ENCODE results near the gene C1orf105.
A peak's percentile ranks its signal among the peaks of the same experiment; 100 is the strongest.
"Not testable (repeated sequence)": the region's sequence is repeated elsewhere in the genome, so short reads cannot be mapped to it uniquely, and the experiment has no call there.

C1orf105 gene, protein sequence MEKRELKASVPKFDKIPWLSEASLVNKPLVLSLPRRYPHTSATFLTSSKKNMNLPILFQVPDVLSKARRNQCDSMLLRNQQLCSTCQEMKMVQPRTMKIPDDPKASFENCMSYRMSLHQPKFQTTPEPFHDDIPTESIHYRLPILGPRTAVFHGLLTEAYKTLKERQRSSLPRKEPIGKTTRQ

DNA sequence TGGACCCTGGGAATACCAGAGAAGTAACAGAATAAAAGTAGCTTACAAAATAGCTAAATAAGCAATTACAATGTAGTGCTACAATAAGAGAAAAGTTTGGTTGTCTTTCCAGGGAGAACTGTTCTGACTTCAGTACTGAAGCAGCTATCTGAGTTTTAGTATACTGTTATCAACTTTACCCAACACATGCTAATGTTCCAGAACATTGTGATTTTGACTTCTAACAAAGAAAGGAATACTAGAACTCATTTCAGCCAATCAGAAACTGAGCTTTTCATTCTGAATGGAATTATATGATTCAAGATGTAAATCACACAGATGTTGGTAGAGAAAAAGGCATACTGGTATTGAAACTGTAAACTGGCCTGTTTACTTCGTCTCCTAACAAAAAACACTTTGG lies at the start of gene C1orf105:
Gene C1orf105 (plus strand): TSS at position 301 of the 400 bp plus-strand sequence. CDS start 201 bp downstream, outside the sequence.
- DNase-seq (ENCODE audit: low read depth in 2 of 2), result no peak

DNA sequence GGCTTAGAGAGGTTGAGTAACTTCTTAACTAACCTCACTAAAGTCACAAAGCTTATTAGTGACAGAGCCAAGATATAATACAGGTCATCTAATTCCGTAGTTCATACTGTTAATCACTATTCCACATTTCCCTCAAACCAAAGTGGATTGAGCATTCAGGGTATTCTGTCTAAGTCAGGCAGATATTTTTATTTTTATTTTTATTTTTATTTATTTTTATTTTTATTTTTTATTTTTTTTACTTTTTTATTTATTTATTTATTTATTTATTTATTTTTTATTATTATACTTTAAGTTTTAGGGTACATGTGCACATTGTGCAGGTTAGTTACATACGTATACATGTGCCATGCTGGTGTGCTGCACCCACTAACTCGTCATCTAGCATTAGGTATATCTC lies 48.8 kb upstream of the C1orf105 start:
- DNase-seq (ENCODE audit: low read depth in 2 of 2), result not testable (repeated sequence)

DNA sequence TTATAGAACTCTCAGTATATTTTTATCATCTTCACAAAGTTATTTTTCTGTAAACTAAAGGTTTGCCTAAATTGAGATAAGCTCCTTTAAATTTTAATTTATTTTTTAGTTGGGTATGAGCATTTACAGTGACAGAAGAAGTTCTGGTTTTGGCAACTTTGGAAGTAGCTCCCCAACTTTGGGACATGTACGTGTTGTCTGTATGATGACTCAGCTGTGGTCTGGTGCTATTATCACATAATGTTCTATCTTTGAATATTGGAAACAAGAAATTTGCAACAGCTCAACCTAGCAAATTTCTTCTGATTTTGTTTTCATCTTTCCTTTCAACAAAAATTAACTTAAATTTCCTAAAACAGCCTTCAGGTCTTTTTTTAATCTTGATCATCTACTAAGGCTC lies 46.6 kb upstream of the C1orf105 start:
- DNase-seq (ENCODE audit: low read depth in 2 of 2), result no peak

DNA sequence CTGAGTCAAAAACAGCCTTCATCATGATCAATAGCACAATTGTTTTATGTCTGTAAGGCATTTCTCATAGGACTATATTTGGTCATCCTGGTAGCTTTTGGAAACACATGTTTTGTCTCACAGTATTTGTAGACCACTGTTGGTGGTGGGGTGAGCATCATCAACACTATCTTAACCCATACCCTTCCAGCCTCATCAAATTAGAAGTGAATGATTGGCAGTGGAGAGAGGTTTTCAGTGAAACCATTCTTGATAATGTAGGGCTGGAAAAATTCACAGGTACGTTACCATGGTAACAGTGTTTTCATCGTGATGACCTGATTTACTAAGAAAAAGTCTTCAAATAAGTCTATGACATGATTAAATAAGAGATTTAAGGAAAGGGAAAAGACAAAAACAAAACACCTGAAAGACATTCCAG lies 45.3 kb upstream of the C1orf105 start:
- DNase-seq (ENCODE audit: low read depth in 2 of 2), result no peak

DNA sequence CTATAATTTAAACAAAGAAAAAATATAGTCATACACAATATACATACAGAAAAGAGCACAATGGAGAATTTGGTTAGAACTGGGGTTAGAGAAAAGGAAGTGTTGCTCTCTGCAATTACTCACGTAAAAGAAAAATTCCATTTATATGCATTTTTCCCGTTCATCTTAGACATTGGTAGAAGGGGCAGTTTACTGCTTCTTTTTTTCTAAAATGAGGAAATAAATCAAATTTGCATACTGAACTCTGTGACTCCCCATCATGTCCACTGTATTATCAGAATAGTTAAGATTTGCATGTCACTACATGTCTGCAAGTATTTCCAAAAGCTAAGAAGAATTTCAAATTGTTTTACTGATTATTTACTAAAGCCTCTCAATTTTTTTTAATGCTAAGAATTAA lies 44.1 kb upstream of the C1orf105 start:
- no peak for DNase-seq (ENCODE audit: low read depth in 2 of 2)

DNA sequence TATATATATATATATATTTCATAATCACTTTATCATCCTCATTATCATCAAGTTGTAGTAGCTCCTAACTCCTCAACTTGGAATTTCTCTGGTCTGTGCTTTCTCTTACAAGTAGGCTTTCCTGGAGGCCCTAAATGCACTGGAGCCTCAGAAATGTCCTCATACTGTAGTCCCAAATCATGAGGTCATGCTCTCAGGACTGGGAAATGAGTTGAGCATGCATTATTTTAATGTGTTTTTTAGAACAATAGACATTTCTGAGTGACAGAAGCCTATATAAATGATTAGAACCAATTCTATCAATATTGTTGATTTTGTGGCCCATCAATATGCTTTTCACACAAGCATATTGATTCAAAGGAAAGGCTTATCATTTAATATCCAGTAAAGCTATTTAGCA lies 42.9 kb upstream of the C1orf105 start:
- no peak for DNase-seq (ENCODE audit: low read depth in 2 of 2)

DNA sequence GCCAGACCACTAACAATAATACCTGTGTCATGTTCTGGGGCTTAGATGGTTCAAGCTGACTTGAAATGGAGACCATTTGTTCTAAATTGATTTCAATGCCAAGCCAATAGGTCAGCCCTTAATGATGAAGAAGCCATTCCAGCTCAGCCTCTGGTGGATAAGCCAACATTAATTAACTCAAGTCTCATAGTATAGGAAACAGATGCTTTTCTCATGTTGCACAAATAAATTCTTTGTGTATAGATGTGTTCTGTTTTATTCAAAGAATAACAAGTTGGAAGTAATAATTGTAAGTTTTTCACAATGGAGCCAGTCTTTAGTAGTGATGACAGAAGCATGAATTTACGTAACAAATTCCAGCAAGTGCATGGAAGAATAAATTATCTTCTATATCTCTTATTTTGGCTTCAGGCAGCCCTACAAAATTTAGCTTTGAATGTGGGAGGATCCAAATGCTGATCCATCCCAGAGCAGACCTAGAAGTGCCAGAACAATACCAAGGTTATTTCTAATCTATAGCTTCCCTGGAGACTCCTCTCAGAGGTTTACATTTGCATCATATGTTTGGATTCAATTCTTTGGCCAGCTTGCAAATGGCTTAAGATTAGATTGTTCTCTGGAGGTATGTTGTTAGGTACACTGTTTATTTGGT lies 42.2 kb upstream of the C1orf105 start:
- no peak for DNase-seq (ENCODE audit: low read depth in 2 of 2)

DNA sequence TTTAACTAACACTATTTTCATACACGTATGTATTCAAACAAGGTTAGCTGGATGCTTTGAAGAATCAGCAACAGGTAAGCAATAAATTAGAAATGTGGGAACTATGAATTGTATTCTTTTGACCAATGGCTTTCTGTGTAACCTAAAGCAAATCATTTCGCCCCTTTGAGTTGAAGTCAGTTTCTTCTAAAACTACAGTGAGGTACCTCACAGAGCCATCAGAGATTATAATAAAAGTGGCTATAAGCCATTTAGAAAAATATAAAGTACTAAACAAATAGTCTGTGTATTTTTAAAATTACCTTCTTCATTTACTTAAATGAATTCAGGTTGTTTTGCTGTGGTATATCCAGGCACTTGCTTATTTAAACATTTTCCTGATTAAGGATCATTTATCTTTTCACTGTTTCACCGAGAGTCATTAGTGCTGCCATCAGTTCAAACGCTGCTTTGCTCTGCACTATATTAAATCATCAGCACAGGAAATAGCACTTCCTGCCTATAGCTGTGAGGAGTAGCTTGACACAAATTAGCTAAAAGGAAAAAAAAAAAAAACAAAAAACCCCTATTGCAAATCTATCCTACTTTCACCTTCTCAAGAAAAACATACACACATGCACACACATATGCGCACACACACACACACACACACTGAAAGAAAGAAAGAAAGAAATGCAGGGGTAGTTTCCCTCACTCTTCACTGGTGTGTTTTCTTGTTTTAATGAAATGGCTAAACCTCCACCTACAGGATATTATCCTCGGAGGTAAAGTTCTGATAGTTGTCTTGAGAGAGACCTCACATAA lies 39.8 kb upstream of the C1orf105 start:
- DNase-seq (ENCODE audit: low read depth in 2 of 2), result peak in 1 of 2 donors; percentile 10

DNA sequence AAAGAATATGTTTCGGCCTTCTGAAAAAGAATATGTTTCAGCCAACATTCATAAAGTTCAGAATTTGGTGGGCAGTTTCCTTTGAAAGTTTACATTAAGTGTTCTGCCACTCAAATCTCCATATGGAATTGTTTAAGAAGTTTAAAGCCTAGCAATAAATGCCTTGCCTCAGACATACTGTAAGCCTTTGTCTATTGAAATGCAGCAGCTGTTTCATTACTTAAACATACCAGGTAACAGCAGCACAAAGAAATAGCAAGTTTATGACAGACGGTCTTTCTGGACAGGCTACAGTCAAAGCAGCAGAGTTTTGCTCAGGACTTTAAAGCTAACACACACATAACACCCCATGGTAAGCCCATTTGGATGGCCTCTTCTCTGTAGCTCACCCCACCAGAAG lies 38.5 kb upstream of the C1orf105 start:
- no peak for DNase-seq (ENCODE audit: low read depth in 2 of 2)

DNA sequence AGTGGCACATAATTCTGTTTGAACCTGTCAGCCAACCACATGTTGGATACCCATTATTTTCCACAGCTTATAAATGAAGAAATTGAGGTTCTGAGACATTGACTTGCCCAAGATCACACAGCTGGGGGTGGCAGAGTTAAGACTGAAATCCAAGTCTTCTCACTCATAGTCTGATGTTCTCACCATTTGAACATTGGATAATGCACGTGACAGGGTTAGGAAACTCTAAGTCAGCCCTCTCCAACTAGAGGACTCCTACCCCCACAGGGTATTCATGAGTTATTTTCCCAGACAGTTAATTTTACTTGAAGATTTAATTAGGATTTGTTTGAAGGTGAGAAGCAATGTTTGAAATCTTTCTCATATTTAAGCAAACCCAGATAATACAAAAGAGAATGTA lies 38.1 kb upstream of the C1orf105 start:
- DNase-seq (ENCODE audit: low read depth in 2 of 2), result no peak

DNA sequence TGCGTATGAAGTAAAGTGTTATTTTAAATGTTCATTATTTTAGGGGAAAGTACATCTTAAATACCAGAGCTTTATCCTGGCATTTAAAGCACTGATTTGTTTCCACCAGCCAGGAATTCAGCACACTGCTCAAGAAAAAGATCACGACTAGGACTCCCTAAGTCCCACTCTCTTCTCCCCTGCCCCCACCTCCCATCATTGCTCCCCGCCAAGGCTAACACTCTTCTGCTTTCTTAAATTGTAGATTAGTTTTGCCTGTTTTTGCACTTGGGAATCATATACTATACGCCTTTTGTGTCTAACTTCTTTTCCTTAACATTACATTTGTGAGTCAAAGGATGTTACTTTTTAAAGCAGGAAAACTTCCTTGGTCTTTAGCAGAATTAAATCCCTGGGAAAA lies 37.5 kb upstream of the C1orf105 start:
- DNase-seq (ENCODE audit: low read depth in 2 of 2), result no peak

DNA sequence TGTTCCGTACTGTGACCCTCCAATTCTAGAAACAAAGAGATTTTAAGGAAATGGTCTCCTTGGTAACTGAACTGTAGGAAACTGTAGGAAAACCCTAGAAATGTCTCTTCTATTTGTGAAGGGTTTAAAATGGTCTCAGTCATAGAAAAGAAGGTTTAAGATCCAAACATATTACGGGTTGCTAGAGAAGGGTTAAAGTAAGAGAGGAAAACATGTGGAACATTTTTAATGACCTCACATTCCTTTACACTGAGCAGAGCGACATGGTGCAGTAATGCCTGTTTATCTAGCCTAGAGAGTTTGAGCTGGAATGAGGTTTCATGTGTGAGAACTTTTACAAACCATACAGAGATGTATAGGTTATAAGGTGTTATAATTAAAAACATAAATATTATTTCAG lies 36.9 kb upstream of the C1orf105 start:
- DNase-seq (ENCODE audit: low read depth in 2 of 2), result no peak

DNA sequence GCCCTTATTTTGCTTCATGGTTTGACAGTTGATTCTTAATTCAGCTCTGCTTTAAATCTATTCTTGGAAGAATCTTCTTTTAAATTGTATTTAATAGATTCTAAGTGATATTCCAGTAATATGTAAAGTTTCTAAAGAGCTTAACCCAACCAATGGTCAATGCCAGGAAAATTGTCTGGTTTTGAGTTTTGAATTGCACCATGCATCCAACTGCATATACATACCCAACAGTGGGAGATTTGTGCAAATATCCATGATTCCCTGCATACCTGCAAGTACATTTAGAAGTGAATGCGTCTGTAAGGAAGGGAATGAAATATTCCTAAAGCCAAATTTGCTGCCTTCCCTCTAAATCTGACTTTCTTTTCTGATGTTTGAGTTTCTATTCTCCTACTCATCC lies 35.8 kb upstream of the C1orf105 start:
- no peak for DNase-seq (ENCODE audit: low read depth in 2 of 2)

DNA sequence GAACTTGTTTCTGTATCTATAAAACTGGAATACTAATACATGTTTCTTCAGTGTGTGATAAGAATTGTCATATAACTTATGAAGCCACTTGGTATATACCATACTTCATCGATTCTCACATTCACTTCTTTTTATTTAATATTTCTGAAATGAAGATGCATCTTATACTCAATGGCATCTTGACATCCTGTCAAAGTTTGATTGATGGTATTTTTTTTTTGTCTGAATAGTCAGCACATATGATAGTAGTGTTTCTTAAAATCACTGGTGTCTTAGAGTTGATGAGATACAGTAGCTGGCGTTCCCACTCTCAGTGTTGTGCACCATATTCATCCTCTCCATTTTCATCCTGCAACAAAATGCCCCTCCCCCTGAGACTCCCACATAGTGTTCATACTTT lies 34.4 kb upstream of the C1orf105 start:
- no peak for DNase-seq (ENCODE audit: low read depth in 2 of 2)

DNA sequence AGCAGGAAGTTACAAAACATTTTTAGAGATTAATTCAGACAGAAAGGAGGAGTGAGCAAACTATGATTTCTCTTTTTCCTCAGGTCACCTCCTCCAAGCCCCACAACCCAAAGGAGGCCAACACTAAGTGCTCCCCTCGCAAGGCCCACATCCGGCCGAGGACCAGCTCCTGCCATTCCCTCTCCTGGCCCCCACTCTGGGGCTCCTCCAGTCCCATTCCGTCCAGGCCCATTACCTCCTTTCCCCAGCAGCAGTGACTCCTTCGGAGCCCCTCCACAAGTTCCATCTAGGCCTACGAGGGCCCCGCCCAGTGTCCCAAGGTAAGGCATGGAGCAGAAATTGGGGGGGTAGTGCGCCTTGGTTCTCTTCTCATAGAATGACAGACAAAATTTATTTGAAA lies 32.0 kb upstream of the C1orf105 start:
- no peak for DNase-seq (ENCODE audit: low read depth in 2 of 2)

DNA sequence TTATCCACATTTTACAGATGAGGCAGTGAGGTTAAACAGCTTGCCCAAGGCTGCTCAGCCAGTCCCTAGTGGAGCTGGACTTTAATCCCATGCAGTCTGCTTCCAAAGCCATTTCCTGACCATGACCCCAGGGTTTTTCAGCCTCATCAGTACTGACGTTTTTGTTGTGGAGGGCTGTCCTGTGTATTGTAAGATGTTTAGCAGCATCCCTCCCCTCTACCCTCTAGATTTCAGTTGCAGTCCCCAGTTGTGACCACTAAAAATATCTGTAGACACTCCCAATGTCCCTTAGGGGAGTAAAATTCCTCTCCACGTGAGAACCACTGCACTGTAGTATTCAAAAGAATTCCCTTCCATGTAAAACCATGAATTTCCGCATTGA lies 30.2 kb upstream of the C1orf105 start:
- DNase-seq (ENCODE audit: low read depth in 2 of 2), result no peak

DNA sequence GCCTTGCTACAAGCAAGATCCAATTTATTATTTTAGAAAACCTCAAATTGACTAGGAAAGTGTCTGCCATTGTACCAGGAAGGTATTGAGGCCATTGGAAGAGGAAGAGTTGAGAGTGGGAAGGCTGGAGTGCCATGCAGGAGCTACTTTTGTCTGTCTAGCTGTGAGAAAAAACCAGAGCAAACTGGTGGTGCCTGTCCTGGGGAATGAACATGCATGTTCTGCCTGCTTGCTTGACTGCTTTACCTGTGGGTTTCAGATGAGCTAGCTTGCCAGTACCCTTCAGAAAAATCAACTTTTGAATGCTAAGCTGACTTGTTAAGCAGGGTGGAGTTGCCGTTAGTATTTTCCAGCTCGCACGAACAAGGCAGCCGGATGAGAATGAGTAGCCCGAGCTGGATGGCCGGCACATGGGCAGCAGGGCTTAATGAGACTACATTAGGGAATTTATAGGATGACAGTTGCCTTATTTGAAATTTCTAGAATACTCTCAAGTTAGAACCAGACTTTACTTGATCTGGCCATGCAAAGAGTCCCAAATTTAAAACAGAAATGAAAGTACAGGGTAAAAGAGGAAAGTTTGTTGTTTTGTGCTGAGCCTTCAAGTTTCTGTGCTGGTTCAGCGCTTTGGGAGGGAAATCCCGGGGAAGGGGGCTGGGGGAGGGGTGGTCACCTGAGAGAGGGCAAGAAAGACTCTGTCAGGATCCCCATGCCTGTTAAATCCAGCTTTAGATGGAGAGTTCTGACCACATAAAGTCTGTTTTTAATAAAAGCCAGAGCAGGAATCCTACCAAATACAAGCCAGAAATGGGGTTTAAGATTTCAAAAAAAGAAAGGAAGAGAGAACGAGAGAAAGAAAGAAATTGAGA lies 29.6 kb upstream of the C1orf105 start:
- DNase-seq (ENCODE audit: low read depth in 2 of 2), result no peak

DNA sequence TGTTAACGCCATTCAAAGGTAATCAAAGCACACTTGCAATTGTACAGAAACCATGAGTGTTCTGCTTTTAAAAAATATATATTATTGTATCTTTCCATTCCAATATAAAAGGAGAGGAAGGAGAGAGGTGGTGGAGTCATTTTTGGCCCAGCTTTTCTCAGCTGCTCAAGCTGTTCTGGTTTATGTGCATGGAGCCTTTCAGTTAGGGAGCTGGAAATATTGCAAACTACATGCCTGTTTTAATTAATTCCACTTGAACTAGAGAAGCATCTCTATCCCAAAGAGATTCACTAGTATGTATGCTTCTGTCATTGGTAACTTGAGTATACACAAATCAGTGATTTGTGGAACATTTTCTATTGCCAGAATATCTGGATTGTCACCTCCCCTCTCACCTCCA lies 28.5 kb upstream of the C1orf105 start:
- DNase-seq (ENCODE audit: low read depth in 2 of 2), result no peak

DNA sequence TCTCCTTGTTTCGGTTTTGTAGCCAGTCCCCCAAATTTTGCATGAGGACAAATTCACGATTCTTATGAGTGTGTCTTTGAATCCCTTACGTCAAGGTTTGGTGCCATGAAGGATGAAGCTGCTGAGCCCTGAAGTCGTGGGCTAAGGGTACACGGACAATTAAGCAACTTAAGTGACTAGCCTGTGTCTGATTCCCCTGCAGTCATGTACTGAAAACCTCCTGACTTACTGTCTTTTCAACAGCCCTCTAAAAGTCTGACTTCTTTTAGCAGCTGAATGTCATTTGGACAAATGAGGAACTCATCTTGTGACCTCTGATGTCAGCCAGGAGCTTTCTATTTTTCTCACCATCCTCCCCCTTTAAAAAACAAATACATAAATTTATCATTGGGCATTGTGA lies 27.1 kb upstream of the C1orf105 start:
- no peak for DNase-seq (ENCODE audit: low read depth in 2 of 2)

DNA sequence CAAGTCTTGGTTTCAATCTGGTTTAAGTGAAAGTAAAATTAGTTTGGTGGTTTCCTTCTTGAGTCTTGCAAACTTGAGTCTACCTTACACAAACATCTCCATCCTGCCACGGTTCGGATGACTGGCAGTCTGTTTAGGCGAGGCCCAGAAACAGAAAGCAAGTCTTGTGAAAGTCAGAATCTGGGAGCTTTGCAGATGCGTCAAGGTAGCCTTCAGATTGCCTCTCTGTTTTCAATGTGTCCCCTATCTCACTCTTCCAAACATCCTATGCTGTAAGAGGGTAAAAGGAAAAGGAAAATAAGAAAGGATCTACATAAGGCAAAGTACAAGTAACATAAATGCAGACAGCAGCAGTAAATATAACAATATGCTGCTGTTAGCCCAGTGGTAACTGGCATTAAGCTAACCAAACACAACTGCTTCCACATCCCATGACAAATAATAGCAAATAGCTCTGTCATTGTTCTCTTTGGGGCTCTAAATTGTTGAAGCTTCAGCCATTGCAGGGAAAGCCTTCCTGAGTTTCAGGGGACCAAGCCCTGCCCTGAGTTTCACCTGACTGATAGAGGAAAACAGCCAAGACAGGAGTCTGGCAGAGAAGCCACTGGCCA lies 26.2 kb upstream of the C1orf105 start:
- DNase-seq (ENCODE audit: low read depth in 2 of 2), result peak; percentile 15 to 27

DNA sequence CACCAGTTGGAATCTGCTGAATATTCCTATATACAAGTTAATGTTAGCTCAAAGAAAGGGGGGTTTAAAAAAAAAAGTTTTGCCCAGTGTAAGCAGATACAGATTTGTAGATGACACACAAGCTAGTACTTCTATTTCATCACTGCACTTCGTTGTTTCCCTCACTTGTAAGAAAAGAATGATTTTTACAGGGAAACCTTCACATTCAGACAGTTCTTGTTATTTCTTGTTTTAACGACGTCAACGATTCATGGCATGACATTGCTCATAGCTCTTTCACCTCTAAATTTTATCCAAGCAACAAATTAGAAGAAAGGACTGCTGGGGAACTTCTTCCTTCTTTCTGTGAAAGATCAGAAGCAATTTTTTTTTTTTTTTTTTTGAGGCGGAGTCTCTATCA lies 25.7 kb upstream of the C1orf105 start:
- no peak for DNase-seq (ENCODE audit: low read depth in 2 of 2)

DNA sequence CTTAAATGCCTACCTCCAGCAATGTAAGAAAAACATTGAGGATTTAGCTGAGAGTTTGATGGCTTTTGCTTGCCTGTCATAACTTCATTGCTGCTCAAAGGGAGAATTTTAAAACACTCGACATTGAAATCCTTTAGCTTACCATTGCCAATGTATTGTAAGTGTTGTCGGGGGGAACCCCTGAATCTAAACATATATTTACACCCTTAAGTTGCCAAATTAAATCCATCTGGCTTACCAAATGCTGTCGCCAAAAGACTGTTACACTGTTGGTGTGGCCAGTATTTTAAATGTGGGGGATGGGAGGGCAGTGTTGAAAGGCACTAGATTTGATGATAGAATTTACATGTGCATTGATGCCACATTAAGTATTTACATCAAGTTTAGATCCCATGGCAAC lies 24.9 kb upstream of the C1orf105 start:
- DNase-seq (ENCODE audit: low read depth in 2 of 2), result no peak

Data from stimulated activated CD4-positive, alpha-beta T cell treated with anti-CD3 and anti-CD28 coated beads, Interleukin-1b, Interleukin-23, amount 100 ng/mL, for 1 hour (primary cell).